Left colon (tissue), 2 donors: ENCODE results near the gene ISL2. TPM values are rescaled to one million over a fixed set of nuclear protein-coding genes. Genes with fewer than 3 reads are reported as not detected.

Source experiments
- ATAC-seq: fragments of 200-7000 bp; cut with Tn5 transposase; one replicate; pipeline ENCODE4 v1.9.1; 2020; ENCODE audit warnings: mild to moderate bottlenecking, moderate library complexity
- DNase-seq, 2 donors: peaks; one replicate each; pipeline ENCODE4 v3.0.0-alpha.2; 2020
- intact Hi-C, 2 donors: fragments of 100-400 bp; cut with DNase I in 1 of 2; cut with micrococcal nuclease in 1 of 2; formaldehyde crosslinking; loops; one replicate each; pipeline versions ENCODE4 v1.11.2 to v1.14.0; 2022; cut with DNase I, micrococcal nuclease
- total RNA-seq, 2 donors: library from RNA; stranded (reverse); fragmentation: NEBNext Ultra II Directional; extraction: Animal tissue kit (Norgen Biotek cat#: 25700); gene quantifications; one replicate each; pipeline ENCODE4 v1.2.1, GENCODE V29; 2021
- donor health status: DM: no; HTN: no; CAD: no.
- donor health status: DM: yes; HTN: yes; CAD: no.

ISL2 gene
- total RNA-seq, 2 donors from 2014 or later, result 0.24 to 0.95 TPM

DNA sequence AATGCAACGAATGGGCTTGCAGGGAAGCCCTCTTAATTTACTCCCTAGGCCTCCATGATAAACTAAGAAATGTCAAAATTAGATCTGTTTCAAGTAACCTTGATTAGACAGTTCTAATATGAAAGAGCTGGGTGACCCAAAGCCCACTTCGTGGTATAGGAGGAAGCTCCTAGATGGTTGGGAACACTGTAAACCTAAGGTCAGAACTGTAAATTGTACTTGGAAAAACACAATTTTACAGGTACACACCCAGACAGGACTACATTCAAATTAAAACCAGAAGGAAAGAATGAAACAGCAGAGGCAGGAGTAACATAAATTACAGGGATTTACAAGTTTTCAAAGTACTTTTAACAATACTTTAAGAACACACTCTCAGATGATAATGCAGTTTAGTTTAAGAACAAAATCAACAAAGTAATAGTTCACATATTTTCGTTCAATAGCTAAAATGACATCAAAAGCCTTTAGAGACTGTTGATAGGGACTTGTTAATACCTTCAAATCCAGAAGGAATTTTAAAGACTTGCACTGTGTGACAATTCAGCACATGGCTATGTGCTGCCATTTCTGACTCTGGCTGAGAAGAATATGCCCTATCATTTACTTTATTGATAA, 18.4 kb downstream of the ISL2 start:
- intact Hi-C loops, result no loop called here
- DNase-seq (no peak), ATAC-seq (peak; percentile 69)

DNA sequence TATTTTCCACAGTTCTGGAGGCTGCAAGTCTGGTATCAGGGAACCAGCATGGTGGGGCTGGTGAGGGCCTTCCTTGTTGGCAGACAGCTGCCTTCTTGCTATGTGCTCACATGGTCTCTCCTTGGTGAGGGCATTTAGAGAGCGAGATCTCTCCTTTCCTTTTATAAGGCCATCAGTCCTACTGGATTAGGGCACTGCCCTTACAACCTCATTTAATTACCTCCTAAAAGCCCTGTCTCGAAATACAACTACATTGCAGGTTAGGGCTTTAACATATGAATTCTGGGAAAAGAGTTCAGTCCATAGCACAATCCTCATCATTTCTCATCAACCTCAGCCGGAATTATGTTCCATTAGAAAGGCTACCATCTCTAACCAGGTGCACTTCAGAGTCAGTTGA, 21.9 kb downstream of the ISL2 start:
- ATAC-seq, result peak; percentile 84
- intact Hi-C loops, result no loop called here
- DNase-seq, result no peak

DNA sequence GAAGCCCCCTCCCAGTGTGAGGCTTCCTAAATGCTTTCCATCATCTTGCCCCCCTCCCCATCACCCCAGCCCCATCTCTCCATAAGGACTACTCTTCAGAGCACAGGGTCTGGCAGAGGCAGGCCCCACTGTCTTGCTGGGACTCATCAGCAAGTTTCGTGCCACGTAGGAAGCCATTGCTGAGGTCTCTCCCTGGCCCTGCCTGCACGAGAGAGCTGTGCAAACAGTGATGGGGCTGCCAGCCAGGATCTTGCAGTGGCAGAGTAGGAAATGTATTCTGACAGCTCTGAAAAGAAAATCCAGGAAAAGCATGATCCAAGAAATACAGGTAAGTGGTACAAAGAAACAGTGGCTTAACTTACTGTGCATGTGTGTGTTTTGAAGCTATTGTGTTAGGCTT, 22.6 kb downstream of the ISL2 start:
- intact Hi-C loops, result no loop called here
- no peak for DNase-seq
- peak; percentile 56 for ATAC-seq

DNA sequence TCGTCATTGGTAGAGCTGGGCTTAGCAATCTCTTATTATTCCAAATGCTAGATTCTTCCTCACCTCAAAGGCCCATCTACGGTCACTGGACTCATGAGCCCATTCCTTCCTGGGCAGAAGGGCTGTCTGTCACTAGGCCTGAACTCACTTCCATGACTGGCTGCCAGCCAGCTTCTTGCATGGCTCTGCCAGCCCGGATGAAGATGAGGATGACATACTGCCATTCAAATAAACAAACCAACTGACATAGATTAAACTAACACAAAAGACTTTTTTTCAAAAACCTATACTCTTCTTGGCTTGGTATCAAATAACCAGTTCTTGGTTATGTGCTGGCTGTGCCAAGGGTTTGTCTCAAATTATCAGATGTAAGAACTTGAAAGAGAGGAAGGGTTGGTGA, 23.8 kb downstream of the ISL2 start:
- intact Hi-C loops, result no loop called here
- no peak for ATAC-seq

DNA sequence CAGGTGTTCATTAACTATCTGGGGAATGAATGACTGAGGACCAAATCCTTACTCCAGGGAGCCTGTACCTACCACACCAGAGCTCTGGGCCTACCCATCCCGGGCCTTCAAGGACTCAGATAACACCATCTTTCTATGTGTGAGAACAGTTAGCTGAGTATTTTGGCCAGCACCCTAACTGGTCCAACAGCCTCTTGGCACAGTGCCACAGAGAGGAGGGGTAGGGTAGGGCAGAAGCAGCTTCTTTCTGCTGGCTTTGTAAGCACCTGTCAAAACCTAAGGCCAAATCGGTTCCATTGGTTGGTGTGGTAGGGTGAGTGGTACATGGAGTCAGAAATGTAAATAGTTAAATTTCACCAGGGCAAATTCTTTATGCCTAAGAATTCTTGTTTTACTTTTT, 26.7 kb downstream of the ISL2 start:
- ATAC-seq (no peak), DNase-seq (no peak)
- intact Hi-C loops, result no loop called here

More for the DNA sequence above, 23.8 kb downstream of the ISL2 start:
- no peak for DNase-seq

DNA sequence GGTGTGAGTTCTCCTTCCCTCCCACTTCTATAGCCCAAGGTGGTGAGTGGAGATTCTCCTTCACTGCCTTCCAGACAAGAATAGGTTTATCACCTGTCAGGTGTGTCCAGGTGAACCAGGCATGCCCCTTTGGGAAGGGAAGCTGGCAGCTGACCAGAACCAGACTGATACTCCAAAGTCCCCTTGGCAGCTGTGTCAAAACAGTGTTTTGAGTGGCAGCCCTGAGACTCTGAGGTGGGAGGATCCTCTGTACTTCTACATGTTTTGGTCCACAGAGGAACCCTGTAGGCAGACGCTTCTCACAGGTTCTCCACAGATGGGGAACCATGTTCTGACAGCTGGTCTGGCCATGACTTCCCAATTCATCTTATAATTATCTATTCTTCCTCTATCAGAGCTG, 30.1 kb downstream of the ISL2 start:
- intact Hi-C loops, result no loop called here
- DNase-seq (peak; percentile 86 to 89), ATAC-seq (peak; percentile 94)

DNA sequence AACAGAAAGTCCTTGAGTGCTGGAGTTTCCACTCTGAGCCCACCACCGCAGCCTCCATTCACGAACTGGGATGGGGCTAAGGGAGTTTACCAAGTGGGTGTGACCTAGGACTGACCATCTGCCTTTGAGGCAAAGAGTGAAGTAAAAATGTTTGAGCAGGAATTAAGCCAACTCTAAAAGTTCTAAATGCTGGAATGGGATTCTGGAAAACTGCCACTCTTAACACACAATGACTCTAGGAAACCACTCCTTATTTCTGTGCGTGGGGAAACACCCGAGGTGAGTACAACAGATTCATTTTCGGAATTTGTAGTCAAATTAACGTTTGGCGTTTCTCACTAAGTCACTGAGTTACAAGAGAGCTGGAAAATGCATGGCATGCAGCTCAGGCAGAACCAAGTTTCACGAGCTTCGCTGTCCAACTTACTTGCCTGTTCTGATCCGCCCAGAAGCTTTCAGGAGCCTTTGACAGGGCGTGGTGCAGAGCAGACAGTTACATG, 31.6 kb downstream of the ISL2 start:
- ATAC-seq (peak; percentile 49), DNase-seq (peak in 1 of 2 donors; percentile 34)
- intact Hi-C loops, result no loop called here

DNA sequence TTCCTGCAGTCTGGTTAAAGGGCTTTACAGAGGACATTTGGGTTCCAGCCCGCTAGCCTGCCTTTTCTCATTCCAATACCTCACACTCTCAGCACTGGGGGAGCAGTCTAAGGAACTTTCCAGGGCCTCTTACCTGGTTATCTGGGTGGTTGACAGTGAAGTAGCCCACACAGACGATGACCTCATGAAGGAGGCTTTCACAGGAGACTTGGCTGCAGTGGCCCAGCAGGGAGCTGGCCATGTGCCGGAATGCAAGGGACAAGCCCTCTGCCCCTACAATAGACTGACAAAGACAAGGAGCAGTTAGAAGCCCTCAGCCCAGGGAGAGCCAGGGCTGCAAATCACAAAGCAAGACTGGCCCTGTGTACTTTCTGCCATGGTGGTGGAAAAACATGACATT, 39.5 kb downstream of the ISL2 start:
- no peak for DNase-seq
- intact Hi-C loops, result no loop called here
- ATAC-seq, result no peak

DNA sequence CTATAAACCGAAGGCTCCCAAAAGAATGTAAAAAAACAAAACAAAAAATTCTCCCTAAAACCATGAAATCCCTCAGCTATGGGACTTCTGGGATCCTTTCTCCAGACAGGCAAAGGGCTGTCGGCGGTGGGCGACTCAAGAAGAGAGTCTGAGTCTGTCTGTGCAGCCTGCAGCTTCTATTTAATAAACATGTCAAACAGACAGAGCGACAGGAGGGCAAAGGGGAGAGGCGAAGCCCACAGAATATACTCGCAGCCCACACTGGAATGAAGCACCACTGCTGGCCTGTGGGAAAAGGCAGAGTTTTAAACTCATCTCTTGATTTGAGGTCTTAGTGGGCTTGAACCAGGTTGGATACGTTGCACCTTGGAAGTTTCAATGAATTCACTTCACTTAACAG, 40.2 kb downstream of the ISL2 start:
- no peak for DNase-seq
- intact Hi-C loops, result no loop called here
- no peak for ATAC-seq

DNA sequence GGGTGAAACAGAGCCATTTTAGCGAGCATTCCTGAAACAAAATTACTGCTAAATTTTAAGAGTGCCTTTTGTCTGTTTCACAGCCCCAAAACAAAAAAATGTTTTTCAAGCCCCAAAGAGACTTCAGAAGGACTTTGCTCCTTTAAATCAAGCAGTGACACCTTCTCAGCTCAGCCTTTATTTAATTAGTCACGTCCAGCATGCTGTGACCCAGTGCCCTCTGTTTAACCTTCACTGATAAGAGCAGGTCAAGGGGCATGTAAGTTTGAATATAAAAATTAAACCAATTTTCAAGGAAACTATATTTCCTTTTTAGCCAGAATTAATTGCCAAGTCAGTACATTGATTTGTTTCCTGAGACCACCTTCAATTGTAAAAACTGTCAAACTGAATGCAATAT, 40.6 kb downstream of the ISL2 start:
- DNase-seq (no peak), ATAC-seq (peak; percentile 65)
- intact Hi-C loops, result no loop called here

DNA sequence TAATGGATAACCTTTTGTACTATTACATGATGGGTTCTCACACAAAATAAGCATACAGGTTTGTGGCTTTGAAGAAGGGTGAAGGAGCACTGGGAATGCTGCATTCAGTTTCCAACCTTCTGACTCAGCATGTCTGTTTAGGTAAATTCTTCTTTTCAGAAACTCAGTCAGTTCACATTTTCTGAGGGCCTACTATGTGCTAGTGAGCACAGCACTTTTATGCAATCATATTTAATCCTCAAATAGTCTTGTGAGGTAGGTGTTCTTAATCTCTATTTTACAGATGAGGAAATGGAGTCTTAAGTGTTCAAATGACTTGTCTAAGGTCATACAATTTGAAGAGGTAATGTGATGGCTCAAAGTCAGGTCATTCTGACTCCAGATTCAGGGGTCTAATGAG, 41.2 kb downstream of the ISL2 start:
- intact Hi-C loops, result no loop called here
- DNase-seq (no peak), ATAC-seq (no peak)

DNA sequence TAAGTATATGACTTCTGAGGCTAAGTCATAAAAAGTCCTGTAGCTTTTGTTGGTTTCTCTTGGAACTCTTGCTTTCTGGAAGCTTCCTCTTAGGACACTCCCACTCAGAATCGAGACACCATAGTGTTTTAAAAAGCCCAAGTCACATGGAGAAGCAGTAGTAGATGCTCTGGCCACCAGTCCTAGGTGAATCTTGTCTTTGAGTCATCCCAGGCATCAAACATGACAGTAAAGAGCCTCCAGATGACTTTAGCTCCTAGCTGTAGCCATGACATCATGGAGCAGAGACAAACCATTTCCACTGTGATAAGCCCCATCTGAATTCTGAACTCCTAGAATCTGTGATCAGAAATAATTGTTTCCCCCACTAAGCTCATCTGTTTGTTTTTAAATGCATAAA, 42.1 kb downstream of the ISL2 start:
- ATAC-seq (no peak), DNase-seq (no peak)
- intact Hi-C loops, result no loop called here

DNA sequence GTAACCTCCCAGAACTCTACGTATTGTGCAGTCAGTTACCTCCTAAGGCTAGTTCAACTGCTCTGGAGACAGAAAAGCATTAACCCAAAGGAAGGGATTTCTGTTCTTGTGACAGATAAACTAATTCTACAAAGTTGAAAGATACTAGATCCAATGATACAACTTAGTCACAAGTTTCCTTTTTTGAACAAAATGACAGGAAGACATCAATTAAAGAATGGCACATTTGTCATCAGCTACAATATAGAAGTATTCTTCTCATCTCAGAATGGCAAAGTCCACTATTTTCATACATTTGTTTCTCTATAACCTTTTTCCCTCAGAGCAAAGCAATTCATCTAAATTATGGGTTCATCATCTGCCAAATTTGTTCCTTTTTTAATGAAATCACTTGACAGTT, 43.7 kb downstream of the ISL2 start:
- no peak for DNase-seq

DNA sequence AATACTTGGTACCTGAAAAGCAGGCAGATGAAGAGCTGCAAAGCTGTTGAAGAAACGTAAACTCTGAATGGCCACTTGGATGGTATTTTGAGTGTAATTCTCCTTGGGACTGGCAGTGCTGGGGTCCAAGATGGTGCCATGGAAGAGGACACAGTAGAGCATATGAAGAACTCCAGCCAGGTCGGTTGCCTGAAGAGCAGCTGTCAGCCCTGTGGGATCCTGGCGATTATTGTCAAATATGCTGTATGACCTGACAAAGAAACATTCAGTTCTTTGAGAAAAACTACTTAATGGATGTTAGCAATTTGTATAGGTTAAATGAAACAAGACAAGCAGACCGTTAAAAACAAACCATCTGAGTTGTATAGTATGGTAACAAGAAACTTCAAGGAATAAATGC, 44.8 kb downstream of the ISL2 start:
- DNase-seq, result no peak
- ATAC-seq, result no peak
- intact Hi-C loops, result no loop called here

More for the DNA sequence above, 43.7 kb downstream of the ISL2 start:
- no peak for ATAC-seq
- intact Hi-C loops, result no loop called here

DNA sequence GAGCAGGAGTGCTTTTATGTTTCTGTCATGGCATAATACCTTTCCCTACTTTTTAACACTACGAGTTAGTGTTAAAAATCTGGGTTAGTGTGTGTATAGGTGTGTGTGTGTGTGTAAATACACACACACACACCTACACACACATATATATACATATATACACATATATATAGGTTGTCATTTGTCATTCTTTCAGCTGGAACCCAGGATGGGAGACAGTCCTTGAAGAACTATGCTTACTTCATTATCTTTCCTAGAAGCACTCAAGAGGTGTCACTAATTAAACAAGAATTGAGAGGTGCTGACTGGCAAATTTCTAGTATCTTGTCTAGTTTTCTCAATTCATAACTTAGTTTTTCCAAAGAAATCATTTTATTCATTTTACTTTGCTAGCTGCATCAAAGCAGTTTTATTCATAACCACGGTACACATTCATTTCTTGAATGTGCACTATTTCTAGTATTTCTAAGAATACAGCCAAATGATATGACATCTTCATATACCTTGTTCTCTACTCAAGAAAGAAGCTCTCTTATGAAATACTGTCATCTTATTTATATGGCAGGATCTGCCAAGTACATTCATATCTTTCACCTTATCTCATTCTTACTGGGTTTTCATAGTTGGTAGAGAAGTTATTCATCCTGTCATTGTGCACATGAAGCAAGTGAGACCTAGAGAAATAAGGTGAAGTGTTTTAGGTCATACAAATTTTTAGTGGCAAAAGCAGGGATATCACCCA, 46.6 kb downstream of the ISL2 start:
- ATAC-seq, result no peak
- DNase-seq, result no peak
- intact Hi-C loops, result no loop called here

DNA sequence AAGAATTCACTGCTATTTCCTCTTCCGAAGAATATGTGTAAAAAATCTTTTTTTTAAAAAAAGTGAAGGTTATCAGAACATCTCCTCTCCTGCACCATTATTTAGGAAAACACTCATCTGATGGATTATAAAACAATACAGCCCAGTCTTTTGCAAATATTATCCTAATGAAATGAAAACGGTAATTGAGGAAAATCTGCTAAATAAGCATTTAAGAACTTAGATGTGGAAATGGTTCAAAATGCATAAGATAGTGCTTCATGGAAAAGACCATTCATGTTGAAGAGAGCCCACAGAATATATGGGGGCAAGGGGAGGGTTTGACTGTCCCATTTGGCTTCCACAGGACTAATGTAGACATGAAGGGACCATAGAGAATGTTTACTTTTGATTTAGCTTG, 47.8 kb downstream of the ISL2 start:
- DNase-seq (no peak), ATAC-seq (no peak)
- intact Hi-C loops, result no loop called here

DNA sequence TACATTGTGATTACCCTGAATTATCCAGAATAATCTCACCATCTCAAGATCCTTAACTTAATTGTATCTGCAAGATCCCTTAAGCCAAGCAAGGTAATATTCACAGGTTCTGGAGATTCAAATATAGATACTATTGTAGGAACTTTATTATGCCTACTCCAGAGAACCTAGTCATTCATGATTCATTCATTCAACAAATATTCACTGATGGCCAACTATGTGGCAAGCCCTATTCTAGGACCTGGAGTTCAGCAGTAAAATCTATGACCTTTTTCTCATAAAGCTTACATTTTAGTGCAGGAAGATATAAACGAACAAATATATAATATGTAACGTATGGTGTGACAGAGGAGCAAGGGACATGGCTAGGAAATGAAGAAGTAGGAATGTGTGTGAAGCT, 49.6 kb downstream of the ISL2 start:
- DNase-seq, result no peak
- intact Hi-C loops, result no loop called here
- ATAC-seq, result peak; percentile 67

DNA sequence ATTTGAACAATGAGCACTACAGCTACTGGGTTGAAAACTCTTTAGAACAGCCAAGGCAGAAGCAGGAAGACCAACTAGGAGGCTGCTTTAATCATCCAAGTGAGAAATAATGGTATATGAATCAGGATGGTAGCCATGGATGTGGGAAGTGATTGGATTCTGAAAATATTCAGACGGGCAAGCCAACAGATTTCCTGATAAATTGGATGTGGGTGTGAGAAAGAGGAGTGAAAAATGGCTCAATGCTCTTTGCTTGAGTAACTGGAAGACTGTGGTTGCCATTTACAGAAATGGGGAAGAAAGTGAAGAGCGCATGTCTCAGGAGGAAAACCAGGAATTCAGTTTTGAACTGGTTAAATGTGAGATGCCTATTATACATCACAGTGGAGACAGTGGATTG, 50.4 kb downstream of the ISL2 start:
- ATAC-seq (no peak), DNase-seq (no peak)
- intact Hi-C loops, result no loop called here

DNA sequence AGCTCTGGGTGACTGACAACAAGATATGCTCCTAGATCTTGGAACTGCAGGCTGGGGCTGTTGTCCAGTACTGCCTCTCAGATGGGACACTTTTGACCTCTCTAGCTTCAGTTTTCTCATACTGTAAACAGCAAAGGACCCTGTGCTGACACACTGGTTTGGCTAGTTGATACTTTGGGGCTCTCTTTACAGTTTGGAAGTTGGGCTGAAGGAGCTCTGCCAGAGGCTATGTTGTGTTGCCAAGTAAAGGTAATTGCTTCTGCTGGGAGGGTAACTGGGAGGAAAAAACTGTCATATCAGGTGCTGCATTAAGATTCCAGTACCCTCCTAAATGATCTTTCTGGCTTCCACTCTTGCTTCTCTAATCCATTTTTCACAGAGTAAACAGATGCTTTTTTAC, 54.0 kb downstream of the ISL2 start:
- DNase-seq (no peak), ATAC-seq (no peak)
- intact Hi-C loops, result no loop called here

DNA sequence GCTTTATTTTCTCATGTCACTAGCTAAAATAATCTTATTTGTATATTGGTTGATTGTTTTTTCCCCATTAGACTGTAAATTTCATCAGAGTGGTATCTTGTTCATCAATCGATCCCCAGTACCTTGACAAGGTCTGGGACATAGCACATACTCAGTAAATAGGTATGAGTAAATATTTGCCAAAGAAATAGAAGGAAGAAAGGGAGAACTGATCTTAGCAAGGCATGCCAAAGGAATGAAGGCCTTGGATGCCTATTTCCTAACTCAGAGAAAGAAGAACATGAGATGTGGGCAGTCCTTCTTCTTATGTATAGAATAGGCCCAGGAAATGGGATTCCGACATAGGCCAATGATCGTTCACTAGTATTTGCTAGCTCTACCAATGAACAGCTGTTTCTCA, 54.7 kb downstream of the ISL2 start:
- DNase-seq, result no peak
- ATAC-seq, result no peak
- intact Hi-C loops, result no loop called here

DNA sequence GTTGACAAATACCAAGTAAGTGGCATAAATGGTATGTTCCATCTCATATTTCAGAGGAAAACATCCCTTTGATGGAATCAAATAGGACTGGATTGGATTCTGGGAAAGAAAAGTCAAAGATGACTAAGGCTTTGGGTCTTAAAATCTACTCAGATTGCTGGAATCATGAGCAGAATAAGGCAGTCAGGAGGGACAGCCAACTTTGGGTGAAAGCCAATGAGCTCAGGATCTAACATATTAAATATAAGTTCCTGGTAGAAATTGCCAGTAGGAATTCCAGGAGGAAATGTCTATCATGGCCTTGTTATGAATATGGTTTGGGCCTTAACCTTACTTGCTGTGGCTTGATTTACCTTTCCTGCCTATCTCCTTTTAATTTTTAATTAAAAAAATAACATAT, 55.3 kb downstream of the ISL2 start:
- intact Hi-C loops, result no loop called here
- no peak for DNase-seq
- no peak for ATAC-seq
